NCI-H1092 treated with DMSO at 0.1 percent for 48 hours (cell line): Measurements from ENCODE around the gene IER5L.
"Not testable (repeated sequence)": the region's sequence is repeated elsewhere in the genome, so short reads cannot be mapped to it uniquely, and the experiment has no call there.

Experiments used
- DNase-seq: peaks from one replicate; lab custom pipeline; 2025; lab: John Stamatoyannopoulos, UW

The IER5L gene

DNA sequence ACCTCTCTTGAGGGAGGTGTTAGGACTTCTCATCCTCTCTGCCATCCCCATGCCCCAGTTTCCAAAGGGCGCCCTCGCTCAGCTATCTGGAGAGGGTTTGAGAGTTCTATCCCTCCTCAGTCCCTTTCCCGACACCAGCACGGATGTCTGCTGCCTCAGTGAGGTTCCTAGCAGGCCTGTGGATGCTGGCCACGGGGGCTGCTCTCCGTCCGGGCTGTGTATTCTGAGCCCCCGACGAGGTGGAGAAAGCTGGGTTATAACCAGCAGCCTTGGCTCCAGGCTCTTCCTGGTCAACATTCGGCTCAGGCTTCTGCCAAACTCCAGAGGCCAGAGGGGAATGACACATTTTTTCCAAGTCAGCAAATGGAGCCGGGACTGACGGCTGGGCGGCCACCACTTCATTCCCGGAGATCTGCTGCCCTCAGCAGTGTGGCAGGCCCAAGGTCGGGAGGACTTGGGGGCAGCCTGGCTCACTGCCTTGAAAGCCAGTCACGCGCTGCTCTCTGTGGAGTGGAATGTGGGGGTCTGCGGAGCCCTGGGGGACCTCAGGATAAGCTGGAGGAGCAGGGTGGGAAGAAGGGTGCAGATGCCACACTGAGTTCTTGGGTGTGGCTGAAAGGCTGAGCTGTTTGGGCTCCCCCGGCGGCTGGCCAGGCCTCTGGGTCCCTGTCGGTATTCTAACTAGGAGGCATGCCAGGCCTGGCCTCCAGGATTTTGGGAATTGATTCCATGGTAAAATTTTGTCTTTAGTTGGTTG lies 39.4 kb downstream of the IER5L start:
- no peak for DNase-seq

DNA sequence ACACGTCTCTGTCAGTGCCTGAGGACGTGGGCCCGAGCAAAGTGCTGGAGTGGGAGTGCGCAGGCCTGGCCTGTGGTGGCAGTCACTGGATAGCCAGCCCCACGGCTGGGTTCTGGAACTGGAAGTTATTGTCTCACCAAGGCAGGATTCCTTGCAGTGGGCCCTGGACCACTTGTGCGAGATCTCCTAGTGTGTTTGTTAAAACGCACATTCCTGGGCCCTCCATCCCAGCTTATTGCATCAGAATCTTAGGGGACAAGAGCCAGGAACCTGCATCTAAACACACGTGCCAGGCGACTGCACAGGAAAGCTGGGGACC lies 40.0 kb downstream of the IER5L start:
- DNase-seq, result no peak

GRCh38 chr9:129137292-129138143 lies 40.5 kb downstream of the IER5L start:
- no peak for DNase-seq

DNA sequence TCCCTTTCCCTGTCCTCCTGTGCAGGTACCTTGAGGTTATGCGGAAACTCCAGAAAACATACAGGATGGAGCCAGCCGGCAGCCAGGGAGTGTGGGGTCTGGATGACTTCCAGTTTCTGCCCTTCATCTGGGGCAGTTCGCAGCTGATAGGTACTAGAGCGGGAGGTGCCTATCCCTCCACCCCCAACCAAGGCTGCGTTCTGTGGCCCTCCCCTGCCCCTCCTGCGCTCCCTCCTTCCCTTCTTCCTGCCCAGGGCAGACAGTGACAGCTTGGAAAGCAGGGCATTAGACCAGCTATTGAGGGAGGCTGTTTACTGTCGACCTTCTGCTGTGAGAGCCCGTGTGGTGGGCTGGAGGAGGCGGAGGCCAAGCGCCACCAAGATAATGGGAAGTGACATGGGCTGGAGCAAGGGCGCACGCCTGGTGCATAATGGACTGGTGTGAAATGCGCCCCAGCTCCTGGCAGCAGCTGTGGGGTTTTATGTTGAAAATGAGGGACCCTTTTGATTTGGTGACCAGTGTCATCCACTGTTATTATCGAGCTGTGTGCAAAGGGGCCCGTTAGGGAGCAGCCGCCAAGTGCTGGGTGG lies 41.5 kb downstream of the IER5L start:
- DNase-seq, result no peak

DNA sequence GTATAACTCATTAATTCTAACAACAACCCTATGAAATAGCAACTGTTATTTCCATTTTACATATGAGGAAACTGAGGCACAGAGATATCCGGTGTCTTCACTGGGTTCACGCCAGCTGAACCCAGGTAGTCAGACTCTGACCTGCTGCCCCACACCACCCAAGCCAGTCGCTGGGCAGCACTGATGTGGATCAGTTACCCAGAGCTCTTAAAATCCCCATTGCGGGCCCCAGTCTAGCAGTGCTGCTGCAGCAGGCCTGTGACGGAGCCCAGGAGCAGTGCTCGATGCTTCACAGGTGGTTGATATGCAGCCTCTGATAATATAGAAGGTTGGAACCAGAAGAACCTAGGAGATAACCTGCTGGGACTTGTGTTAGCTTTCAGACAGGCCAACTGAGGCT lies 42.6 kb downstream of the IER5L start:
- DNase-seq, result no peak

GRCh38 chr9:129133082-129133481 lies 45.0 kb downstream of the IER5L start:
- no peak for DNase-seq

DNA sequence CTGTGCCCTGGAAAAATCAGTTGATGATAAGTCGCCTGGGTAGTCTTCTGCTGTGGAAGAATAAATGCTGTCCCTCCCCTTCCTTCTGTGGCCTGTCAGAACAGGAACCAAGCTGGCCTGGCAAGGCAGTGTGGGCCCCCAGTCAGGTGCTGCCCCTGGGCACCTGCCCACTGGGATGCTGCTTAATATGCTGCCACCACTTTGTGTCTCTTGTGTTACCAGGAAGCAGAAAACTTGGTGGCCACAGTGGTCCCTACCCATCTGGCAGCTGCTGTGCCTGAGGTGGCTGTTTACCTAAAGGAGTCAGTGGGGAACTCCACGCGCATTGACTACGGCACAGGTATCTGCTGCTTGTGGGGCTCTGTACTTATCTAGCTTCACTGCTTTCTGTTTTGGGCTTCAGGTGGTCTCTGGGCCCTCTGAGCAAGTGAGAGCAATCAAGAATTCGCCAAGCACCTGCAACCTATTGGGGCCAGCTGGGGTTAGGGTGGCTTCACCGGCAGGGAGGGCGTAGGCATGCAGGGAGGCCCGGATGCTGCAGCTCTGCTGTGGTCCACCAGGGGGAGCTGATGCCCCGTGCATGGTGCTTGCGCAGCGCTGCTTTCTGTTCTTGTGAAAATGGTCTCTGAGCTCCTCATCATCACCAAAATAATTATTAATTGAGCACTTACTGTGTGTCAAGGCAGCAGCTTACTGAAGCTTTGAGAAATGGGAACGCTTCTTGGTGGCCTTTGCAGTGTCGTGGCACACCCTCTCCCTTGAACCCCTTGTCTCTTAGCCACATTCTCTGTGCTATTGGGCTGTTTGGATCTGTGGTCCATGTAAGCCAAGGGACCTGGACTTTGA lies 46.5 kb downstream of the IER5L start:
- peak; percentile 31 for DNase-seq

- DNase-seq, result no peak
These were observed 47.3 kb downstream of the IER5L start for GRCh38 chr9:129130791-129131190.

DNA sequence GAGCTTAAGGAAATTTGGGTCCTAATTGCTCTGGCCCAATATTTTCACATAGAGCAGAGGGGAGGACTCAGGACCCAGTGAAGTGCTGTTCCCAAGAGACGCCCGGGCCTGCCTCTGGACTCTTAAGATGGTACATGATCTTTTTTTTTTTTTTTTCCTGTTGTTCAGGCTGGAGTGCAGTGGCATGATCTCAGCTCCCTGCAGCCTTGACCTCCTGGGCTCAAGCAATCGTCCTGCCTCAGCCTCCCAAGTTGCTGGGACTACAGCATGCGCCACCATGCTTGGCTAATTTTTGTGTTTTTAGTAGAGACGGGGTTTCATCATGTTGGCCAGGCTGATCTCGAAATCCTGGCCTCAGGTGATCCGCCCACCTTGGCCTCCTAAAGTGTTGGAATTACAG lies 47.8 kb downstream of the IER5L start:
- not testable (repeated sequence) for DNase-seq

- DNase-seq, result no peak
These were observed 49.4 kb downstream of the IER5L start for GRCh38 chr9:129128689-129129088.

- no peak for DNase-seq
These were observed 51.1 kb downstream of the IER5L start for GRCh38 chr9:129126749-129127618.
